Cortex of kidney (tissue), 1 donor: ENCODE measurements around the gene NOS1AP.

Experiments used
- DNase-seq: peaks from one replicate; lab custom pipeline; 2025; lab: John Stamatoyannopoulos, UW

NOS1AP gene

GRCh38 chr1:162138112-162138511, 68.6 kb downstream of the NOS1AP start:
- DNase-seq, result no peak

GRCh38 chr1:162138599-162139181, 69.2 kb downstream of the NOS1AP start:
- no peak for DNase-seq

- no peak for DNase-seq
These were observed 69.7 kb downstream of the NOS1AP start for GRCh38 chr1:162139211-162139610.

GRCh38 chr1:162141281-162142054, 72.0 kb downstream of the NOS1AP start:
- DNase-seq, result no peak

GRCh38 chr1:162142968-162143367, 73.5 kb downstream of the NOS1AP start:
- DNase-seq, result no peak

GRCh38 chr1:162144268-162144667, 74.8 kb downstream of the NOS1AP start:
- DNase-seq, result no peak

- no peak for DNase-seq
These were observed 75.4 kb downstream of the NOS1AP start for GRCh38 chr1:162144853-162145252.

GRCh38 chr1:162145280-162145965, 75.9 kb downstream of the NOS1AP start:
- no peak for DNase-seq

- DNase-seq, result no peak
These were observed 76.6 kb downstream of the NOS1AP start for GRCh38 chr1:162145966-162146696.

- DNase-seq, result no peak
These were observed 78.3 kb downstream of the NOS1AP start for GRCh38 chr1:162147760-162148159.

- DNase-seq, result no peak
These were observed 80.6 kb downstream of the NOS1AP start for GRCh38 chr1:162150112-162150511.

- DNase-seq, result no peak
These were observed 82.7 kb downstream of the NOS1AP start for GRCh38 chr1:162151900-162152829.

GRCh38 chr1:162153374-162153773, 83.9 kb downstream of the NOS1AP start:
- DNase-seq, result no peak

- DNase-seq, result no peak
These were observed 88.0 kb downstream of the NOS1AP start for GRCh38 chr1:162157469-162157868.

- DNase-seq, result no peak
These were observed 89.3 kb downstream of the NOS1AP start for GRCh38 chr1:162158624-162159271.

- no peak for DNase-seq
These were observed 90.0 kb downstream of the NOS1AP start for GRCh38 chr1:162159515-162159914.

- no peak for DNase-seq
These were observed 92.5 kb downstream of the NOS1AP start for GRCh38 chr1:162161916-162162550.

- no peak for DNase-seq
These were observed 96.0 kb downstream of the NOS1AP start for GRCh38 chr1:162165528-162165927.

GRCh38 chr1:162166917-162167615, 97.6 kb downstream of the NOS1AP start:
- DNase-seq, result no peak

GRCh38 chr1:162168261-162168660, 98.8 kb downstream of the NOS1AP start:
- no peak for DNase-seq
